AG04450 (cell line): ENCODE results near the gene PER3. TPM values are rescaled to one million over a fixed set of nuclear protein-coding genes. Genes with fewer than 3 reads are reported as not detected.

Source experiments
- CTCF ChIA-PET: fragments of 300-600, 350-600 bp; formaldehyde crosslinking; extraction: SDS; loops from one replicate; lab custom pipeline; 2022; ENCODE audit warnings: antibody characterized with exemption, inconsistent platforms; lab: Charles Lee
- POLR2A ChIA-PET: fragments of 350-600 bp; formaldehyde crosslinking; extraction: SDS; loops from one replicate; lab custom pipeline; 2021; ENCODE audit warnings: antibody characterized with exemption, inconsistent platforms; lab: Yijun Ruan, JAX
- DNase-seq: peaks from one replicate; pipeline ENCODE4 v3.0.0-alpha.2; 2011; ENCODE audit warnings: low read depth, low spot score
- H3K27ac ChIP-seq: one replicate; pipeline ENCODE4 v1.5.1; 2012; ENCODE audit warnings: low read depth, low read length, control low read depth
- H3K27me3 ChIP-seq: one replicate; pipeline ENCODE4 v1.6.0; 2012; ENCODE audit warnings: low read length; ENCODE audit not compliant: control insufficient read depth, insufficient read depth
- H3K4me3 ChIP-seq: 2 replicates; pipeline ENCODE4 v1.5.1; 2011; ENCODE audit warnings: mild to moderate bottlenecking, low read depth, low read length, control low read depth
- H3K9me3 ChIP-seq: 2 replicates; pipeline ENCODE4 v1.5.1; 2012; ENCODE audit warnings: low read length; ENCODE audit not compliant: control insufficient read depth, insufficient read depth
- polyA plus RNA-seq: library from polyadenylated mRNA; depleted of rRNA; stranded (reverse); fragments of >200 nt; gene quantifications from 2 replicates; pipeline ENCODE4 v1.2.3, GENCODE V29; 2011
- TF ChIP-seq, protein P1 (sequence below): IDR thresholded peaks from 2 replicates; pipeline ENCODE4 v1.5.1; 2011; ENCODE audit warnings: low read depth, low read length, control low read depth, inconsistent platforms

The PER3 gene
- polyA plus RNA-seq, 1 experiment: 9.1 TPM

DNA sequence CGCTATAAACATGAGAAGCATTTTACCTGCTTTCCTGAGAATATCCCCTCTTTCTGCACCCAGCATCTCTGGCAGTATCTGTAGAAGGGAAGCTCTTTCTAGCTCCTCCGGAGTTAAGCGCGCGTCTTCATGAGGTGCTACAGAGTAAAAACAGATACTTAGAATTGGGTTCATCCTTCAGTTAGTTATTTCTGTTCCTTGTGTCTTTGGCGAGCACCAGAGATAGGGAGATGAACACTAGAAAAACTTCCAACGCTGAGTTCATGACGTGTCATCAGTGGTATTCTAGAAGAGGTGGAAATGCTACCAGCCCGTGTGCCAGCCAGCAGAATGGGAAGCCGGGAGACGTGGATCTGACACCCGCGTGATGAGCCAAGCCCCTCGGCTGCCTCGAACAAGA lies 66.7 kb downstream of the PER3 start:
- ChIA-PET POLR2A (no interaction called here), CTCF (interaction anchor here (0.9 kb wide), 1 partner anchor 182 kb away, joined by 3 read pairs; no protein-coding TSS in a partner anchor)
- DNase-seq: no peak
- Histone ChIP-seq H3K9me3 (no peaks in the 10 kb centered on the region), H3K27me3 (no peaks in the 10 kb centered on the region), H3K27ac (no peak overlapping the region), H3K4me3 (no peak overlapping the region)
- TF ChIP-seq, protein P1, sequence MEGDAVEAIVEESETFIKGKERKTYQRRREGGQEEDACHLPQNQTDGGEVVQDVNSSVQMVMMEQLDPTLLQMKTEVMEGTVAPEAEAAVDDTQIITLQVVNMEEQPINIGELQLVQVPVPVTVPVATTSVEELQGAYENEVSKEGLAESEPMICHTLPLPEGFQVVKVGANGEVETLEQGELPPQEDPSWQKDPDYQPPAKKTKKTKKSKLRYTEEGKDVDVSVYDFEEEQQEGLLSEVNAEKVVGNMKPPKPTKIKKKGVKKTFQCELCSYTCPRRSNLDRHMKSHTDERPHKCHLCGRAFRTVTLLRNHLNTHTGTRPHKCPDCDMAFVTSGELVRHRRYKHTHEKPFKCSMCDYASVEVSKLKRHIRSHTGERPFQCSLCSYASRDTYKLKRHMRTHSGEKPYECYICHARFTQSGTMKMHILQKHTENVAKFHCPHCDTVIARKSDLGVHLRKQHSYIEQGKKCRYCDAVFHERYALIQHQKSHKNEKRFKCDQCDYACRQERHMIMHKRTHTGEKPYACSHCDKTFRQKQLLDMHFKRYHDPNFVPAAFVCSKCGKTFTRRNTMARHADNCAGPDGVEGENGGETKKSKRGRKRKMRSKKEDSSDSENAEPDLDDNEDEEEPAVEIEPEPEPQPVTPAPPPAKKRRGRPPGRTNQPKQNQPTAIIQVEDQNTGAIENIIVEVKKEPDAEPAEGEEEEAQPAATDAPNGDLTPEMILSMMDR: no peak

DNA sequence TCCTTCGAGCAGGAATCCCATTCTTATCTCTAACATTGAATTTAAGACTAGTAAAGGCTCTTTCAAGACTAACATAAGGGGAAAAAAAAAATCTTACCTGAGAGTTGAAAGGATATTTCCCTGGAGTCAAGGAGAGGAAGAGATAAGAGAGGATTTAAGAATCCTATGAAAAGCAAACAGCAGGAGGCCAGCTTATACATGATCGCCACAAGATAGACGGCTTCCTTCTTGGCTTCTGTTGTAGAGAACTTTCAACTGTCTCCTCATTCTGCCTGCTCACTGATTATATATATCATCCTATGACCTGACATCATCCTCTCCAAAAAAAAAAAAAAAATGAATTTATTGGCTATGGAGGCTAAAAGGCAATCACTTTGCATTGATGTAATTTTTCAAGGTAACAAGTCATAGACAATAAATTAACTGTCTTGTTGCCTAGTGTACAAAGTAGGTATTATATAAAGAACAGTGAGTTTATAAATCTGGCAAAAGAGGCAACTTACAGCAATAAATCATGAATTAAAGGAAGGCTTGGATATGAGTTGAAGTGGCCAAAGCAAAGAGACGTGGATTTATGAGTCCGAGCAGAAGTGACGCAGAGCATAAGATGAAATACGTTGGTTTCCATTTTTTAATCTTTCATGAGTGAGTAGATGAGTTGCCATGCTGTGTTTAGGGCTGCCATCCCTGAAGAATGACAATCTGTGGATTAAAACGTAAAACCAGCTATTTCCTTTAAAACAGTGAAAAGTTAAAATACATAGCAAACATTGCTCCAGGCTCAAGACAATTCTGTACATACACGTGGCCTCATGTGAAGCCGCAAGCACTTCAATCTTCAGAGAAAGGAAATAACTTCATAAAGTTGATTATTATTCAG lies 69.0 kb downstream of the PER3 start, which contains the start of gene UTS2:
Gene UTS2, minus strand, starts transcription at position 262 of the 880 bp plus-strand sequence. Its CDS starts 62 bp downstream, at position 200.
- H3K27me3 ChIP-seq: no peaks in the 10 kb centered on the region
- TF ChIP-seq, protein P1: no peak
- POLR2A ChIA-PET: no interaction called here
- H3K9me3 ChIP-seq: no peaks in the 10 kb centered on the region
- H3K4me3 ChIP-seq: no peak within 1 kb of the TSS
- DNase-seq: no peak
- CTCF ChIA-PET: interaction anchor here (0.6 to 0.7 kb wide), 2 partner anchors 37 to 74 kb away, joined by 3 to 4 read pairs; no protein-coding TSS in a partner anchor
- H3K27ac ChIP-seq: no peak within 1 kb of the TSS

DNA sequence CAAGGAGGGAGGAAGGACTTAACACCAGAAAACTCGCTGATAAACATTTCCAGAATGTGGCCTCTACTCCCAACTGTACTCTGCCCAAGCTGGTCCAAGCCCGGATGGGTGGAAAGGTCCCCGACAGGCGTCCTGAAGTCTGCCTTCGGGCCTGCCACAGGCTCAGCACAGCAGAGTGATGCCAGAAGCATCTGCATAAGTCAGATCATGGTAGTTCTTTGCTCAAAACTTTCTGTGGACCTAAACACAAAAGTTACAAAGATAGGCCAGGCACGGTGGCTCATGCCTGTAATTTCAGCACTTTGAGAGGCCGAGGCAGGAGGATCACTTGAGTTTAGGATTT lies 69.6 kb downstream of the PER3 start:
- Histone ChIP-seq H3K4me3 (no peak overlapping the region), H3K27ac (no peak overlapping the region), H3K27me3 (no peaks in the 10 kb centered on the region), H3K9me3 (no peaks in the 10 kb centered on the region)
- POLR2A ChIA-PET: no interaction called here
- CTCF ChIA-PET: no interaction called here
- TF ChIP-seq, protein P1: no peak
- DNase-seq: no peak

DNA sequence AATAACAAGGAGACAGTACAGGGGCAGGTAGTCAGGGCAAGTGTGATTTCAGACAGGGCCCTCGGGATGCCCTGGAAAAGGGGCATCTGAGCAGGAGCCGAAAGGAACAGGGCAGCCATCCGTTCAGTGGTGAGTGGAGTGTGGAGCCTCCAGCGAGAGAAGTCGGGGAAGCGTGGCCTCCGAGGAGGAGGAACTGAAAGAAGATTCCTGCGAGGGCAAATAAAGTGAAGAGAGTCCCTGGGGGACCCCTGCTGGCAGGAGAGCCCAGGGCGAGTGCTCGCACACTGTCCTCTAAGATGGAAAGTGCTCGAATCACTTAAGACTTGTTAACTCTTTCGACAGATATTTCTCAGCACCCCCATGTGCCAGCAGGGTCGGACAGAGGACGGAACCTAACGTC lies 72.3 kb downstream of the PER3 start:
- no peaks in the 10 kb centered on the region for H3K9me3 ChIP-seq
- CTCF ChIA-PET: no interaction called here
- TF ChIP-seq, protein P1: peak; percentile 36
- POLR2A ChIA-PET: no interaction called here
- H3K27me3 ChIP-seq: peaks cover 1% of the 10 kb centered on the region
- no peak overlapping the region for H3K27ac ChIP-seq
- no peak for DNase-seq
- H3K4me3 ChIP-seq: no peak overlapping the region

DNA sequence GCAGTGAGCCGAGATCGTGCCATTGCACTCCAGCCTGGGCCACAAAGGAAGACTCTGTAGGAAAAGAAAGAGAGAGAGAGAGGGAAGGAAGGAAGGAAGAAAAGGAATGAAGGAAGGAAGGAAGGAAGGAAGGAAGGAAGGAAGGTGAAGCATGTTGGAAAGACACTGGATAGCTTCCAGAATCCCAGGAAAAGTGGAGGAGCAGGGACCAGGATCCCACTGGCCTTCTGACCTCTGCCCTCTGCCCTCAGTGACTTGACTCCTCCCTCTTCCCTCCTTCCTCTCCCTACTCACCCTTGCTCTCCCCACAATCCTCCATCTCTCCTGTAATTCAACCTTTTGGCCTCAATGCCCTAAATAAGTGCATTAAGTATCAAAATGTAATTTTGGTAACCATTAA lies 72.9 kb downstream of the PER3 start:
- ChIA-PET POLR2A (no interaction called here), CTCF (interaction anchor here (0.7 kb wide), 1 partner anchor 67 kb away, joined by 3 read pairs; no protein-coding TSS in a partner anchor)
- no peak overlapping the region for H3K27ac ChIP-seq
- TF ChIP-seq, protein P1: no peak
- peaks cover 2% of the 10 kb centered on the region for H3K27me3 ChIP-seq
- H3K9me3 ChIP-seq: no peaks in the 10 kb centered on the region
- no peak for DNase-seq
- H3K4me3 ChIP-seq: no peak overlapping the region
